MCF 10A (cell line): ENCODE measurements around the gene MAML1. TPM values are rescaled to one million over a fixed set of nuclear protein-coding genes. Genes with fewer than 3 reads are reported as not detected.

ENCODE experiments used
- BruUV-seq: library from RNA; stranded (reverse); fragments of 400-500 nt; replicated peaks from 2 replicates; lab custom pipeline; 2021; lab: Mats Ljungman, UMichigan
- CTCF ChIA-PET: fragments of 300-600 bp; sonication (Branson Sonifier 250); formaldehyde crosslinking; extraction: SDS; loops from one replicate; lab custom pipeline; 2021; ENCODE audit warnings: antibody characterized with exemption, inconsistent platforms; lab: Yijun Ruan, JAX
- POLR2A ChIA-PET: fragments of 300-600, 350-650 bp; sonication (Branson Sonifier 250); formaldehyde crosslinking; extraction: SDS; loops from one replicate; lab custom pipeline; 2020; ENCODE audit warnings: antibody characterized with exemption, inconsistent platforms; lab: Yijun Ruan, JAX
- DNase-seq: peaks from one replicate; pipeline ENCODE4 v3.0.0-alpha.2; 2018; ENCODE audit not compliant: unreplicated experiment
- H3K27ac Mint-ChIP-seq: one replicate; pipeline ENCODE4 v1.8.0; 2022; ENCODE audit warnings: mild to moderate bottlenecking, low read depth, mixed read lengths; ENCODE audit not compliant: unreplicated experiment
- H3K27me3 Mint-ChIP-seq: one replicate; pipeline ENCODE4 v1.8.0; 2022; ENCODE audit warnings: mixed read lengths; ENCODE audit not compliant: insufficient read depth, unreplicated experiment
- H3K36me3 Mint-ChIP-seq: one replicate; pipeline ENCODE4 v1.8.0; 2022; ENCODE audit warnings: mild to moderate bottlenecking, moderate library complexity, mixed read lengths; ENCODE audit not compliant: insufficient read depth, unreplicated experiment
- H3K4me1 Mint-ChIP-seq: one replicate; pipeline ENCODE4 v1.8.0; 2022; ENCODE audit warnings: mixed read lengths; ENCODE audit not compliant: insufficient read depth, unreplicated experiment
- H3K4me3 Mint-ChIP-seq: one replicate; pipeline ENCODE4 v1.8.0; 2022; ENCODE audit warnings: mild to moderate bottlenecking, moderate library complexity, mixed read lengths; ENCODE audit not compliant: unreplicated experiment
- H3K9me3 Mint-ChIP-seq: one replicate; pipeline ENCODE4 v1.8.0; 2022; ENCODE audit warnings: mixed read lengths; ENCODE audit not compliant: unreplicated experiment
- CTCF ChIP-seq: fragments of 200-600 bp; IDR thresholded peaks from one replicate; pipeline ENCODE4 v1.8.0; 2022; ENCODE audit warnings: antibody characterized with exemption, mild to moderate bottlenecking; ENCODE audit not compliant: unreplicated experiment
- intact Hi-C: fragments of 100-400 bp; cut with micrococcal nuclease; formaldehyde crosslinking; loops from 2 replicates; pipeline ENCODE4 v1.14.1; 2022
- total RNA-seq: library from RNA; stranded (reverse); gene quantifications from 2 replicates; pipeline ENCODE4 v1.2.3, GENCODE V29; 2022

MAML1 gene
- total RNA-seq, 1 experiment from 2014 or later: 38.4 TPM

- no peak overlapping the region for H3K4me3 Mint-ChIP-seq
- POLR2A ChIA-PET: interaction anchor here (1.1 kb wide), 1 partner anchor 25 kb away, joined by 3 read pairs; no protein-coding TSS in a partner anchor
- peaks cover 7% of the 10 kb centered on the region for H3K36me3 Mint-ChIP-seq
- CTCF ChIA-PET: interaction anchor here (0.5 to 0.7 kb wide), 3 partner anchors 108 to 1557 kb away, joined by 3 to 4 read pairs (median 3); no protein-coding TSS in a partner anchor
- no peak for TF ChIP-seq CTCF
- no TSS peak for BruUV-seq
- no peak for DNase-seq
- intact Hi-C loops: no loop called here
- peak overlapping the region; percentile 58 for H3K27ac Mint-ChIP-seq
- no peaks in the 10 kb centered on the region for H3K9me3 Mint-ChIP-seq
- H3K27me3 Mint-ChIP-seq: no peaks in the 10 kb centered on the region
- H3K4me1 Mint-ChIP-seq: peaks cover 55% of the 10 kb centered on the region
These were observed 26.3 kb downstream of the MAML1 start for GRCh38 chr5:179758955-179759354.

- Mint-ChIP-seq H3K27me3 (no peaks in the 10 kb centered on the region), H3K4me1 (peaks cover 55% of the 10 kb centered on the region), H3K4me3 (no peak overlapping the region), H3K27ac (peak overlapping the region; percentile 58), H3K9me3 (no peaks in the 10 kb centered on the region), H3K36me3 (peaks cover 8% of the 10 kb centered on the region)
- ChIA-PET POLR2A (interaction anchor here (1.6 kb wide), 1 partner anchor 10 kb away, joined by 4 read pairs; no protein-coding TSS in a partner anchor), CTCF (interaction anchor here (0.5 to 0.7 kb wide), 2 partner anchors 137 to 928 kb away, joined by 3 read pairs; no protein-coding TSS in a partner anchor)
- intact Hi-C loops: no loop called here
- no peak for TF ChIP-seq CTCF
- no TSS peak for BruUV-seq
- no peak for DNase-seq
These were observed 27.2 kb downstream of the MAML1 start for GRCh38 chr5:179759581-179760551.

- POLR2A ChIA-PET: interaction anchor here (0.6 to 3.4 kb wide), 18 partner anchors 8 to 211 kb away, joined by 3 to 69 read pairs (median 5); partner anchors contain the start of genes HNRNPH1, LTC4S, MAML1 and MGAT4B
These were observed 29.6 kb downstream of the MAML1 start for GRCh38 chr5:179762079-179762780.

More at GRCh38 chr5:179762079-179762780, 29.6 kb downstream of the MAML1 start:
- H3K36me3 Mint-ChIP-seq: peaks cover 31% of the 10 kb centered on the region
- CTCF ChIA-PET: interaction anchor here (0.7 to 4.3 kb wide), 29 partner anchors 9 to 143 kb away, joined by 3 to 42 read pairs (median 6); partner anchors contain the start of genes LTC4S and SQSTM1
- no peak overlapping the region for H3K4me3 Mint-ChIP-seq
- no TSS peak for BruUV-seq
- no peaks in the 10 kb centered on the region for H3K9me3 Mint-ChIP-seq
- intact Hi-C loops: loop anchor here (2.0 kb wide), 1 partner anchor 147 kb away; no protein-coding TSS in a partner anchor
- peaks cover 56% of the 10 kb centered on the region for H3K4me1 Mint-ChIP-seq
- peak; percentile 46 for DNase-seq
- no peaks in the 10 kb centered on the region for H3K27me3 Mint-ChIP-seq
- peak overlapping the region; percentile 75 for H3K27ac Mint-ChIP-seq
- no peak for TF ChIP-seq CTCF
